GM23338 (cell line): ENCODE results near the gene TYMS. TPM values are rescaled to one million over a fixed set of nuclear protein-coding genes. Genes with fewer than 3 reads are reported as not detected.

Source experiments
- ATAC-seq: fragments of 200-7000 bp; cut with Tn5 transposase; 3 replicates; pipeline ENCODE4 v1.9.1; 2020
- DNase-seq: peaks from one replicate; pipeline ENCODE4 v3.0.0-alpha.2; 2015; ENCODE audit warnings: low spot score
- H2AFZ ChIP-seq: fragments of 200-600 bp; sonication (generic); 2 replicates; pipeline ENCODE4 v1.8.0; 2016; ENCODE audit warnings: antibody characterized with exemption, mild to moderate bottlenecking, moderate library complexity
- H3F3A ChIP-seq: fragments of 200-600 bp; sonication (generic); replicated peaks from 2 replicates; pipeline ENCODE4 v1.8.0; 2017; ENCODE audit warnings: antibody characterized with exemption, mixed run types, low read depth
- H3K27ac ChIP-seq: fragments of 200-600 bp; sonication (generic); 2 replicates; pipeline ENCODE4 v1.6.1; 2016; ENCODE audit warnings: low read depth
- H3K27me3 ChIP-seq: fragments of 200-600 bp; sonication (generic); 2 replicates; pipeline ENCODE4 v1.8.0; 2016; ENCODE audit warnings: mild to moderate bottlenecking, mixed run types, moderate library complexity; ENCODE audit not compliant: insufficient read depth
- H3K36me3 ChIP-seq: fragments of 200-600 bp; sonication (generic); 2 replicates; pipeline ENCODE4 v1.8.0; 2016; ENCODE audit warnings: mild to moderate bottlenecking; ENCODE audit not compliant: insufficient read depth
- H3K4me1 ChIP-seq: fragments of 200-600 bp; sonication (generic); 2 replicates; pipeline ENCODE4 v1.8.0; 2016; ENCODE audit warnings: mild to moderate bottlenecking, moderate library complexity; ENCODE audit not compliant: insufficient read depth
- H3K4me2 ChIP-seq: fragments of 200-600 bp; sonication (generic); 2 replicates; pipeline ENCODE4 v1.7.1; 2017; ENCODE audit warnings: mixed run types
- H3K4me3 ChIP-seq: fragments of 200-600 bp; sonication (generic); 2 replicates; pipeline ENCODE4 v1.6.1; 2016; ENCODE audit warnings: mixed run types
- H3K79me2 ChIP-seq: fragments of 200-600 bp; sonication (generic); replicated peaks from 2 replicates; pipeline ENCODE4 v1.8.0; 2017; ENCODE audit warnings: mild to moderate bottlenecking; ENCODE audit not compliant: insufficient read depth
- H3K9me2 ChIP-seq: fragments of 200-600 bp; sonication (generic); 2 replicates; pipeline ENCODE4 v1.8.0; 2017; ENCODE audit not compliant: insufficient read depth
- H4K20me1 ChIP-seq: fragments of 200-600 bp; sonication (generic); replicated peaks from 2 replicates; pipeline ENCODE4 v1.8.0; 2017; ENCODE audit warnings: mild to moderate bottlenecking; ENCODE audit not compliant: insufficient read depth
- H3K27ac Mint-ChIP-seq: 2 replicates; pipeline ENCODE4 v1.8.0; 2020; ENCODE audit warnings: inconsistent platforms, mild to moderate bottlenecking, moderate library complexity, mixed read lengths
- H3K27me3 Mint-ChIP-seq: 3 replicates; pipeline ENCODE4 v1.8.0; 2022; ENCODE audit warnings: low read depth, mild to moderate bottlenecking, moderate library complexity, mixed read lengths, inconsistent platforms; ENCODE audit not compliant: insufficient read depth, poor library complexity
- H3K36me3 Mint-ChIP-seq: 3 replicates; pipeline ENCODE4 v1.8.0; 2021; ENCODE audit warnings: low read depth, mild to moderate bottlenecking, inconsistent platforms, moderate library complexity, mixed read lengths
- H3K4me1 Mint-ChIP-seq: 3 replicates; pipeline ENCODE4 v1.8.0; 2020; ENCODE audit warnings: mild to moderate bottlenecking, inconsistent platforms, mixed read lengths
- H3K4me3 Mint-ChIP-seq: 3 replicates; pipeline ENCODE4 v1.8.0; 2021; ENCODE audit warnings: moderate library complexity, mild to moderate bottlenecking, inconsistent platforms, mixed read lengths
- H3K9me3 Mint-ChIP-seq: 3 replicates; pipeline ENCODE4 v1.8.0; 2020; ENCODE audit warnings: moderate library complexity, mild to moderate bottlenecking, inconsistent platforms, mixed read lengths
- CREB1 ChIP-seq: fragments of 250-450 bp; sonication (Bioruptor Pico); IDR thresholded peaks from 2 replicates; pipeline ENCODE4 v1.5.0; 2020; ENCODE audit warnings: low read depth, mild to moderate bottlenecking, moderate library complexity
- JUNB ChIP-seq: IDR thresholded peaks from one replicate; pipeline ENCODE4 v1.6.1; 2016; ENCODE audit warnings: antibody characterized with exemption; ENCODE audit not compliant: unreplicated experiment
- REST ChIP-seq: IDR thresholded peaks from one replicate; pipeline ENCODE4 v1.6.1; 2018; ENCODE audit warnings: antibody characterized with exemption; ENCODE audit not compliant: unreplicated experiment
- ZNF114 ChIP-seq: fragments of 250-450 bp; sonication (Bioruptor Pico); IDR thresholded peaks from 2 replicates; pipeline ENCODE4 v1.5.0; 2020; ENCODE audit warnings: mild to moderate bottlenecking, moderate library complexity
- ZNF331 ChIP-seq: fragments of 250-450 bp; sonication (Bioruptor Pico); IDR thresholded peaks from 2 replicates; pipeline ENCODE4 v1.5.0; 2020; ENCODE audit warnings: low read depth, mild to moderate bottlenecking, moderate library complexity
- polyA plus RNA-seq: library from polyadenylated mRNA; unstranded; fragments of >200 nt; fragmentation: Nextera tagmentation; extraction: Ambion mirVana; gene quantifications from 2 replicates; pipeline ENCODE4 v1.2.1, GENCODE V29; 2016
- total RNA-seq: library from RNA; depleted of rRNA; stranded (reverse); fragments of >200 nt; shearing (Covaris generic); gene quantifications from 2 replicates; pipeline ENCODE4 v1.2.3, GENCODE V29; 2014
- TF ChIP-seq, protein P1 (sequence below): fragments of 250-450 bp; sonication (Bioruptor Pico); IDR thresholded peaks from 2 replicates; pipeline ENCODE4 v1.5.0; 2020; ENCODE audit warnings: mild to moderate bottlenecking, moderate library complexity

The TYMS gene
- total and polyA plus RNA-seq, 2 experiments from 2014 or later: 52.9 to 72.3 TPM

DNA sequence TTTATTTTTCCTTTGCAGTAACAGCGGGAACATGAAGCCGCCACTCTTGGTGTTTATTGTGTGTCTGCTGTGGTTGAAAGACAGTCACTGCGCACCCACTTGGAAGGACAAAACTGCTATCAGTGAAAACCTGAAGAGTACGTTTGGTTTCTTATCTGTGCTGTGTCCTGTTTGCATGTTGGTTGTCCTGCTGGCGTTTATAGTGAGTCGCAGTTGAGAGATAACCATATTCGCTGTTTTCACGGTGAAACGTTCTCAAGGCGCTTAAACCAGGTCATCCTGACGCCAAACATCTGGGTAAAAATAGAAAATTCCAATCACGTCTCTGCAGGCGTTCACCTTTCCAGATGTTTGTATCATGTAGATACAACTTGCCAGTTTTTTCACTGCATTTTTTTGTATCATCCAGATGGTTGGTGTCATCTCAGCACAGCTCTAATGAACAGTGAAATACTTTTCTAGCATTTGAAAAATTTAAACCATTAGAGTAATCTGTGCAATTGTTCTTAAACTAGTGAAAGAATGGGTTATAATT lies 39.4 kb upstream of the TYMS start (continued):
- TF ChIP-seq REST: no peak
- TF ChIP-seq ZNF331: no peak
- TF ChIP-seq JUNB: no peak

- Mint-ChIP-seq H3K27me3 (peaks cover 2% of the 10 kb centered on the region), H3K4me1 (no peaks in the 10 kb centered on the region), H3K4me3 (no peak overlapping the region), H3K9me3 (no peaks in the 10 kb centered on the region), H3K36me3 (no peaks in the 10 kb centered on the region), H3K27ac (no peak overlapping the region)
- H2AFZ ChIP-seq: no peak overlapping the region
- no peaks in the 10 kb centered on the region for H3K36me3 ChIP-seq
- H3F3A ChIP-seq: no peaks in the 10 kb centered on the region
- H3K4me2 ChIP-seq: no peak overlapping the region
- no peaks in the 10 kb centered on the region for H3K4me1 ChIP-seq
- no peaks in the 10 kb centered on the region for H3K27me3 ChIP-seq
- no peak overlapping the region for H3K27ac ChIP-seq
- ATAC-seq: no peak
- TF ChIP-seq, protein P1, sequence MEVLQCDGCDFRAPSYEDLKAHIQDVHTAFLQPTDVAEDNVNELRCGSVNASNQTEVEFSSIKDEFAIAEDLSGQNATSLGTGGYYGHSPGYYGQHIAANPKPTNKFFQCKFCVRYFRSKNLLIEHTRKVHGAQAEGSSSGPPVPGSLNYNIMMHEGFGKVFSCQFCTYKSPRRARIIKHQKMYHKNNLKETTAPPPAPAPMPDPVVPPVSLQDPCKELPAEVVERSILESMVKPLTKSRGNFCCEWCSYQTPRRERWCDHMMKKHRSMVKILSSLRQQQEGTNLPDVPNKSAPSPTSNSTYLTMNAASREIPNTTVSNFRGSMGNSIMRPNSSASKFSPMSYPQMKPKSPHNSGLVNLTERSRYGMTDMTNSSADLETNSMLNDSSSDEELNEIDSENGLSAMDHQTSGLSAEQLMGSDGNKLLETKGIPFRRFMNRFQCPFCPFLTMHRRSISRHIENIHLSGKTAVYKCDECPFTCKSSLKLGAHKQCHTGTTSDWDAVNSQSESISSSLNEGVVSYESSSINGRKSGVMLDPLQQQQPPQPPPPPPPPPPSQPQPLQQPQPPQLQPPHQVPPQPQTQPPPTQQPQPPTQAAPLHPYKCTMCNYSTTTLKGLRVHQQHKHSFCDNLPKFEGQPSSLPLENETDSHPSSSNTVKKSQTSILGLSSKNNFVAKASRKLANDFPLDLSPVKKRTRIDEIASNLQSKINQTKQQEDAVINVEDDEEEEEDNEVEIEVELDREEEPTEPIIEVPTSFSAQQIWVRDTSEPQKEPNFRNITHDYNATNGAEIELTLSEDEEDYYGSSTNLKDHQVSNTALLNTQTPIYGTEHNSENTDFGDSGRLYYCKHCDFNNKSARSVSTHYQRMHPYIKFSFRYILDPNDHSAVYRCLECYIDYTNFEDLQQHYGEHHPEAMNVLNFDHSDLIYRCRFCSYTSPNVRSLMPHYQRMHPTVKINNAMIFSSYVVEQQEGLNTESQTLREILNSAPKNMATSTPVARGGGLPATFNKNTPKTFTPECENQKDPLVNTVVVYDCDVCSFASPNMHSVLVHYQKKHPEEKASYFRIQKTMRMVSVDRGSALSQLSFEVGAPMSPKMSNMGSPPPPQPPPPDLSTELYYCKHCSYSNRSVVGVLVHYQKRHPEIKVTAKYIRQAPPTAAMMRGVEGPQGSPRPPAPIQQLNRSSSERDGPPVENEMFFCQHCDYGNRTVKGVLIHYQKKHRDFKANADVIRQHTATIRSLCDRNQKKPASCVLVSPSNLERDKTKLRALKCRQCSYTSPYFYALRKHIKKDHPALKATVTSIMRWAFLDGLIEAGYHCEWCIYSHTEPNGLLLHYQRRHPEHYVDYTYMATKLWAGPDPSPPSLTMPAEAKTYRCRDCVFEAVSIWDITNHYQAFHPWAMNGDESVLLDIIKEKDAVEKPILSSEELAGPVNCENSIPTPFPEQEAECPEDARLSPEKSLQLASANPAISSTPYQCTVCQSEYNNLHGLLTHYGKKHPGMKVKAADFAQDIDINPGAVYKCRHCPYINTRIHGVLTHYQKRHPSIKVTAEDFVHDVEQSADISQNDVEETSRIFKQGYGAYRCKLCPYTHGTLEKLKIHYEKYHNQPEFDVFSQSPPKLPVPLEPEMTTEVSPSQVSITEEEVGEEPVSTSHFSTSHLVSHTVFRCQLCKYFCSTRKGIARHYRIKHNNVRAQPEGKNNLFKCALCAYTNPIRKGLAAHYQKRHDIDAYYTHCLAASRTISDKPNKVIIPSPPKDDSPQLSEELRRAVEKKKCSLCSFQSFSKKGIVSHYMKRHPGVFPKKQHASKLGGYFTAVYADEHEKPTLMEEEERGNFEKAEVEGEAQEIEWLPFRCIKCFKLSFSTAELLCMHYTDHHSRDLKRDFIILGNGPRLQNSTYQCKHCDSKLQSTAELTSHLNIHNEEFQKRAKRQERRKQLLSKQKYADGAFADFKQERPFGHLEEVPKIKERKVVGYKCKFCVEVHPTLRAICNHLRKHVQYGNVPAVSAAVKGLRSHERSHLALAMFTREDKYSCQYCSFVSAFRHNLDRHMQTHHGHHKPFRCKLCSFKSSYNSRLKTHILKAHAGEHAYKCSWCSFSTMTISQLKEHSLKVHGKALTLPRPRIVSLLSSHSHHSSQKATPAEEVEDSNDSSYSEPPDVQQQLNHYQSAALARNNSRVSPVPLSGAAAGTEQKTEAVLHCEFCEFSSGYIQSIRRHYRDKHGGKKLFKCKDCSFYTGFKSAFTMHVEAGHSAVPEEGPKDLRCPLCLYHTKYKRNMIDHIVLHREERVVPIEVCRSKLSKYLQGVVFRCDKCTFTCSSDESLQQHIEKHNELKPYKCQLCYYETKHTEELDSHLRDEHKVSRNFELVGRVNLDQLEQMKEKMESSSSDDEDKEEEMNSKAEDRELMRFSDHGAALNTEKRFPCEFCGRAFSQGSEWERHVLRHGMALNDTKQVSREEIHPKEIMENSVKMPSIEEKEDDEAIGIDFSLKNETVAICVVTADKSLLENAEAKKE (CRISPR knock-in tag): no peak
- TF ChIP-seq CREB1: no peak
- no peak for TF ChIP-seq ZNF114 (CRISPR knock-in tag)
- H3K4me3 ChIP-seq: no peak overlapping the region
- H4K20me1 ChIP-seq: no peaks in the 10 kb centered on the region
- no peaks in the 10 kb centered on the region for H3K79me2 ChIP-seq
- no peaks in the 10 kb centered on the region for H3K9me2 ChIP-seq
- no peak for DNase-seq
Measured at GRCh38 chr18:618618-619017, 38.8 kb upstream of the TYMS start.
